Astrocyte (in vitro differentiated cells and primary cell): Measurements from ENCODE around the gene STARD3NL. TPM values are rescaled to one million over a fixed set of nuclear protein-coding genes. Genes with fewer than 3 reads are reported as not detected.
"Not testable (repeated sequence)": the region's sequence is repeated elsewhere in the genome, so short reads cannot be mapped to it uniquely, and the experiment has no call there.

ENCODE experiments used
- DNase-seq: peaks from one replicate; pipeline ENCODE4 v3.0.0-alpha.2; 2010; ENCODE audit warnings: low read depth
- FAIRE-seq: peaks from 2 replicates; lab custom pipeline; 2011; peaks lifted over from hg19 to GRCh38; lab: Jason Lieb, UNC
- H2AFZ ChIP-seq: 2 replicates; pipeline ENCODE4 v1.6.0; 2012; ENCODE audit warnings: low read depth, low read length, inconsistent platforms
- H3K27ac ChIP-seq: 2 replicates; pipeline ENCODE4 v1.5.1; 2011; ENCODE audit warnings: low read depth, low read length, inconsistent platforms
- H3K27me3 ChIP-seq: 2 replicates; pipeline ENCODE4 v1.6.0; 2011; ENCODE audit warnings: low read length, inconsistent platforms; ENCODE audit not compliant: insufficient read depth
- H3K36me3 ChIP-seq: 2 replicates; pipeline ENCODE4 v1.5.1; 2011; ENCODE audit warnings: low read length, inconsistent platforms; ENCODE audit not compliant: insufficient read depth
- H3K4me1 ChIP-seq: 2 replicates; pipeline ENCODE4 v1.5.1; 2011; ENCODE audit warnings: low read length, inconsistent platforms; ENCODE audit not compliant: insufficient read depth
- H3K4me2 ChIP-seq: 2 replicates; pipeline ENCODE4 v1.6.0; 2012; ENCODE audit warnings: low read length, inconsistent platforms
- H3K4me3 ChIP-seq: 2 replicates; pipeline ENCODE4 v1.5.1; 2011; ENCODE audit warnings: low read depth, mild to moderate bottlenecking, low read length, inconsistent platforms; ENCODE audit not compliant: insufficient read depth
- H3K79me2 ChIP-seq: 2 replicates; pipeline ENCODE4 v1.6.0; 2012; ENCODE audit warnings: mild to moderate bottlenecking, low read length, inconsistent platforms; ENCODE audit not compliant: insufficient read depth
- H3K9ac ChIP-seq: 2 replicates; pipeline ENCODE4 v1.6.0; 2012; ENCODE audit warnings: mild to moderate bottlenecking, low read length, inconsistent platforms
- H3K9me3 ChIP-seq: 2 replicates; pipeline ENCODE4 v1.5.1; 2012; ENCODE audit warnings: low read depth, mild to moderate bottlenecking, low read length, inconsistent platforms; ENCODE audit not compliant: insufficient read depth
- H4K20me1 ChIP-seq: 2 replicates; pipeline ENCODE4 v1.6.0; 2012; ENCODE audit warnings: low read length, inconsistent platforms; ENCODE audit not compliant: insufficient read depth
- H3K27ac Mint-ChIP-seq: one replicate; pipeline ENCODE4 v1.8.0; 2021; ENCODE audit warnings: mild to moderate bottlenecking, mixed read lengths; ENCODE audit not compliant: unreplicated experiment
- H3K27me3 Mint-ChIP-seq: one replicate; pipeline ENCODE4 v1.8.0; 2021; ENCODE audit warnings: low read depth, mixed read lengths; ENCODE audit not compliant: unreplicated experiment
- H3K36me3 Mint-ChIP-seq: one replicate; pipeline ENCODE4 v1.8.0; 2021; ENCODE audit warnings: low read depth, mixed read lengths; ENCODE audit not compliant: unreplicated experiment
- H3K4me1 Mint-ChIP-seq: one replicate; pipeline ENCODE4 v1.8.0; 2021; ENCODE audit warnings: low read depth, mixed read lengths; ENCODE audit not compliant: unreplicated experiment
- H3K4me3 Mint-ChIP-seq: one replicate; pipeline ENCODE4 v1.8.0; 2021; ENCODE audit warnings: mild to moderate bottlenecking, moderate library complexity, mixed read lengths; ENCODE audit not compliant: unreplicated experiment
- H3K9me3 Mint-ChIP-seq: one replicate; pipeline ENCODE4 v1.8.0; 2021; ENCODE audit warnings: mild to moderate bottlenecking, mixed read lengths; ENCODE audit not compliant: unreplicated experiment
- CTCF ChIP-seq: IDR thresholded peaks from 2 replicates; pipeline ENCODE4 v1.5.1; 2011; ENCODE audit warnings: low read depth, mild to moderate bottlenecking, inconsistent platforms, low read length, moderate library complexity; ENCODE audit not compliant: insufficient read depth
- EZH2 ChIP-seq: IDR thresholded peaks from 2 replicates; pipeline ENCODE4 v1.6.1; 2012; ENCODE audit warnings: mild to moderate bottlenecking, low read length, inconsistent platforms; ENCODE audit not compliant: insufficient read depth
- total RNA-seq: library from RNA; stranded (reverse); gene quantifications from 2 replicates; pipeline ENCODE4 v1.2.1, GENCODE V29; 2021

STARD3NL gene
- total RNA-seq, 1 donor from 2014 or later: 85.8 TPM

GRCh38 chr7:38241071-38241470 is 63.0 kb downstream of the STARD3NL start:
- Histone ChIP-seq H3K79me2 (no peaks in the 10 kb centered on the region), H3K9ac (no peak overlapping the region), H3K9me3 (no peaks in the 10 kb centered on the region), H3K36me3 (no peaks in the 10 kb centered on the region), H3K4me1 (no peaks in the 10 kb centered on the region), H3K4me2 (no peak overlapping the region), H2AFZ (no peak overlapping the region), H4K20me1 (no peaks in the 10 kb centered on the region), H3K27me3 (no peaks in the 10 kb centered on the region), H3K4me3 (no peak overlapping the region), H3K27ac (no peak overlapping the region)
- no peak for TF ChIP-seq EZH2
- no peak for TF ChIP-seq CTCF
- DNase-seq (no peak), FAIRE-seq (no peak)
- no peaks in the 10 kb centered on the region for H3K4me1 Mint-ChIP-seq
- no peaks in the 10 kb centered on the region for H3K9me3 Mint-ChIP-seq
- no peak overlapping the region for H3K4me3 Mint-ChIP-seq
- no peaks in the 10 kb centered on the region for H3K36me3 Mint-ChIP-seq
- no peak overlapping the region for H3K27ac Mint-ChIP-seq
- H3K27me3 Mint-ChIP-seq: no peaks in the 10 kb centered on the region

- DNase-seq: no peak
- no peaks in the 10 kb centered on the region for H3K36me3 Mint-ChIP-seq
- H3K4me1 Mint-ChIP-seq: no peaks in the 10 kb centered on the region
- H3K27me3 Mint-ChIP-seq: no peaks in the 10 kb centered on the region
- no peak overlapping the region for H3K27ac ChIP-seq
- H3K9me3 Mint-ChIP-seq: no peaks in the 10 kb centered on the region
- no peak for FAIRE-seq
- no peak overlapping the region for H3K9ac ChIP-seq
- no peak overlapping the region for H3K4me3 Mint-ChIP-seq
- no peak overlapping the region for H3K4me3 ChIP-seq
- no peak for TF ChIP-seq EZH2
- no peak for TF ChIP-seq CTCF
- H2AFZ ChIP-seq: no peak overlapping the region
- H3K9me3 ChIP-seq: no peaks in the 10 kb centered on the region
- no peak overlapping the region for H3K27ac Mint-ChIP-seq
- H3K79me2 ChIP-seq: no peaks in the 10 kb centered on the region
- H3K36me3 ChIP-seq: no peaks in the 10 kb centered on the region
- H3K4me2 ChIP-seq: no peak overlapping the region
- no peaks in the 10 kb centered on the region for H3K4me1 ChIP-seq
- H3K27me3 ChIP-seq: no peaks in the 10 kb centered on the region
- no peaks in the 10 kb centered on the region for H4K20me1 ChIP-seq
Measured at GRCh38 chr7:38242814-38243213, 64.8 kb downstream of the STARD3NL start.

- not testable (repeated sequence) for H4K20me1 ChIP-seq, H3K27ac Mint-ChIP-seq, H3K27me3 Mint-ChIP-seq, H3K9me3 Mint-ChIP-seq, H2AFZ ChIP-seq, DNase-seq, H3K27me3 ChIP-seq, H3K36me3 ChIP-seq, H3K4me1 Mint-ChIP-seq, H3K4me2 ChIP-seq, H3K9me3 ChIP-seq, H3K79me2 ChIP-seq, H3K4me3 ChIP-seq, H3K4me3 Mint-ChIP-seq, H3K4me1 ChIP-seq, FAIRE-seq, H3K36me3 Mint-ChIP-seq, H3K27ac ChIP-seq, H3K9ac ChIP-seq
Measured at GRCh38 chr7:38243345-38243744, 65.3 kb downstream of the STARD3NL start.
